Keratinocyte (primary cell): ENCODE data around the gene RBM8A.

ENCODE experiments used
- EZH2 ChIP-seq: IDR thresholded peaks from one replicate; pipeline ENCODE4 v1.6.1; 2012; ENCODE audit warnings: inconsistent platforms, mild to moderate bottlenecking, low read length, moderate library complexity
- TF ChIP-seq, protein P1 (sequence below), 3 experiments: IDR thresholded peaks in 1 of 3; conservative IDR thresholded peaks in 1 of 3; optimal IDR thresholded peaks in 1 of 3; 2 replicates in 2 of 3; 3 replicates in 1 of 3; pipeline versions ENCODE3 to v1.5.1; 2011; ENCODE audit warnings: low read length in 3 of 3, mild to moderate bottlenecking in 3 of 3, moderate library complexity in 2 of 3, control low read depth in 1 of 3, inconsistent platforms in 1 of 3; ENCODE audit not compliant: insufficient read depth in 2 of 3; ENCODE audit errors: extremely low read depth in 1 of 3

DNA sequence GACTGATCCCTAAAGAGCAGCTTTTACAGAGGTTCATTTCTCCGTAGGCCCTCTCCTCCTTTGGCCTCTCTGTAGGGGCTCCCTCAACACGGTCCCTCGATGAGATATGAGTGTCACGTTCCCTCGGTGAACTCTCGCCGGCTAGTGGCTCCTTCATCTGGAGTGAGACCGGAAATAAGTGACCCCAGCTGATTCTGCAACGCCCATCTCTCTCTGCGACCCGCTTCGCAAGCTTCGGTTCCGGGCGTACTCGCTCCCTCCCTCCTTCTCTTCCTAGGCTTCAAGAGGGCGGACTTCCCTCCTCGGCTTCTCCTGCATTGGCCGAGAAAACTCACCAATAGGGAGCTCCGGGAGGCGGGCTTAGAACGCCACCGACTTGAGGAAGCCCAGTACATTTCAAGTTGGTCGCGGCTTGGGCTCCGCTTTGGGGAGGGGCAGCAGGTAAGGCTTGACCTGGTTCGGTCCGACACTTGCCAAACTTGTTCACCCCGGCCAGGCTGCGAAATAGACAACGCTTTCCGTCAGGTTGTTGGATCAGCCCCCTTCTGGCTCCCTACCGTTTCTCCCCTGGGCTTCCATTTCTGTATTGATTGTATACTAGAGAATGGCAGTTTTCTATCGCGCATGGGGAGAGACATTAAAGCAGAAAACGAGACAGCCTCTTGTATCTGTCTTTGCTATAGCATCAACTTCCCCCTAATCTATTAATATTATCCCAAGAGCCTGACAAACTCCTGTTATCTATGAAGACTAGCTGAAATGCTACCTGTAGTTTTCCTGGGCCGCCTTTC is 37.2 kb upstream of the RBM8A start, which contains the start of the genes ANKRD34A and POLR3GL:
- TF ChIP-seq, protein P1, sequence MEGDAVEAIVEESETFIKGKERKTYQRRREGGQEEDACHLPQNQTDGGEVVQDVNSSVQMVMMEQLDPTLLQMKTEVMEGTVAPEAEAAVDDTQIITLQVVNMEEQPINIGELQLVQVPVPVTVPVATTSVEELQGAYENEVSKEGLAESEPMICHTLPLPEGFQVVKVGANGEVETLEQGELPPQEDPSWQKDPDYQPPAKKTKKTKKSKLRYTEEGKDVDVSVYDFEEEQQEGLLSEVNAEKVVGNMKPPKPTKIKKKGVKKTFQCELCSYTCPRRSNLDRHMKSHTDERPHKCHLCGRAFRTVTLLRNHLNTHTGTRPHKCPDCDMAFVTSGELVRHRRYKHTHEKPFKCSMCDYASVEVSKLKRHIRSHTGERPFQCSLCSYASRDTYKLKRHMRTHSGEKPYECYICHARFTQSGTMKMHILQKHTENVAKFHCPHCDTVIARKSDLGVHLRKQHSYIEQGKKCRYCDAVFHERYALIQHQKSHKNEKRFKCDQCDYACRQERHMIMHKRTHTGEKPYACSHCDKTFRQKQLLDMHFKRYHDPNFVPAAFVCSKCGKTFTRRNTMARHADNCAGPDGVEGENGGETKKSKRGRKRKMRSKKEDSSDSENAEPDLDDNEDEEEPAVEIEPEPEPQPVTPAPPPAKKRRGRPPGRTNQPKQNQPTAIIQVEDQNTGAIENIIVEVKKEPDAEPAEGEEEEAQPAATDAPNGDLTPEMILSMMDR (optimal IDR thresholded peaks at IDR 0.05 in 1 of 3, IDR thresholded peaks at IDR 0.05 in 1 of 3, conservative IDR thresholded peaks at IDR 0.05 in 1 of 3; ENCODE audit: extremely low read depth in 1 of 3, insufficient read depth in 2 of 3, low read length in 3 of 3), result peak in 1 of 3 experiments; percentile 0
- TF ChIP-seq EZH2, result no peak
